GM18519 (cell line): ENCODE results near the gene ZNF300.
"Not testable (repeated sequence)": the region's sequence is repeated elsewhere in the genome, so short reads cannot be mapped to it uniquely, and the experiment has no call there.

ENCODE experiments used
- ATAC-seq: cut with Tn5 transposase; IDR thresholded peaks from one replicate; pipeline ENCODE4 v1.9.1; 2021; ENCODE audit warnings: mild to moderate bottlenecking, moderate library complexity; ENCODE audit not compliant: unreplicated experiment, low FRiP score

The ZNF300 gene

GRCh38 chr5:150846308-150846653 lies 58.5 kb downstream of the ZNF300 start, which contains the start of gene IRGM:
IRGM (plus strand) TSS chr5:150846521; CDS start chr5:150848124, 1,603 bp downstream.
- not testable (repeated sequence) for ATAC-seq

- not testable (repeated sequence) for ATAC-seq
These were observed 59.5 kb downstream of the ZNF300 start for GRCh38 chr5:150845185-150845859.
